ENCODE measurements around the gene SLC9A9.

SLC9A9 gene

GRCh38 chr3:143413372-143413771 is 434.9 kb downstream of the SLC9A9 start:
- DNase-seq (ENCODE audit: low spot score): no peak

- DNase-seq (ENCODE audit: low spot score): no peak
These were observed 436.2 kb downstream of the SLC9A9 start for GRCh38 chr3:143412084-143412483.

- DNase-seq (ENCODE audit: low spot score): no peak
These were observed 438.0 kb downstream of the SLC9A9 start for GRCh38 chr3:143410259-143410658.

- no peak for DNase-seq (ENCODE audit: low spot score)
These were observed 439.5 kb downstream of the SLC9A9 start for GRCh38 chr3:143408771-143409170.

GRCh38 chr3:143402602-143403001 is 445.7 kb downstream of the SLC9A9 start:
- no peak for DNase-seq (ENCODE audit: low spot score)

- DNase-seq (ENCODE audit: low spot score): no peak
These were observed 451.5 kb downstream of the SLC9A9 start for GRCh38 chr3:143396790-143397189.

GRCh38 chr3:143389388-143389787 is 458.9 kb downstream of the SLC9A9 start:
- no peak for DNase-seq (ENCODE audit: low spot score)

GRCh38 chr3:143387425-143387824 is 460.8 kb downstream of the SLC9A9 start:
- no peak for DNase-seq (ENCODE audit: low spot score)

GRCh38 chr3:143384076-143384475 is 464.2 kb downstream of the SLC9A9 start:
- DNase-seq (ENCODE audit: low spot score): no peak

- DNase-seq (ENCODE audit: low spot score): no peak
These were observed 464.8 kb downstream of the SLC9A9 start for GRCh38 chr3:143383421-143383820.

- DNase-seq (ENCODE audit: low spot score): no peak
These were observed 465.5 kb downstream of the SLC9A9 start for GRCh38 chr3:143382816-143383215.

GRCh38 chr3:143380449-143380848 is 467.8 kb downstream of the SLC9A9 start:
- no peak for DNase-seq (ENCODE audit: low spot score)

GRCh38 chr3:143375698-143376097 is 472.6 kb downstream of the SLC9A9 start:
- DNase-seq (ENCODE audit: low spot score): no peak

GRCh38 chr3:143367171-143367570 is 481.1 kb downstream of the SLC9A9 start:
- DNase-seq (ENCODE audit: low spot score): no peak

- DNase-seq (ENCODE audit: low spot score): no peak
These were observed 481.6 kb downstream of the SLC9A9 start for GRCh38 chr3:143366672-143367071.

- no peak for DNase-seq (ENCODE audit: low spot score)
These were observed 484.3 kb downstream of the SLC9A9 start for GRCh38 chr3:143363949-143364348.

GRCh38 chr3:143363276-143363675 is 485.0 kb downstream of the SLC9A9 start:
- no peak for DNase-seq (ENCODE audit: low spot score)

- no peak for DNase-seq (ENCODE audit: low spot score)
These were observed 485.9 kb downstream of the SLC9A9 start for GRCh38 chr3:143362115-143362991.

- no peak for DNase-seq (ENCODE audit: low spot score)
These were observed 486.7 kb downstream of the SLC9A9 start for GRCh38 chr3:143361589-143361988.

- no peak for DNase-seq (ENCODE audit: low spot score)
These were observed 488.0 kb downstream of the SLC9A9 start for GRCh38 chr3:143360244-143360643.

- DNase-seq (ENCODE audit: low spot score): no peak
These were observed 489.3 kb downstream of the SLC9A9 start for GRCh38 chr3:143358793-143359491.

- no peak for DNase-seq (ENCODE audit: low spot score)
These were observed 490.0 kb downstream of the SLC9A9 start for GRCh38 chr3:143358155-143358792.

GRCh38 chr3:143357700-143358099 is 490.6 kb downstream of the SLC9A9 start:
- no peak for DNase-seq (ENCODE audit: low spot score)

All from HuH-7.5 (cell line).